SIG-M5 treated with dmso at 0.1 percent for 504 hours (cell line): ENCODE results near the gene RPH3AL.
A peak's percentile ranks its signal among the peaks of the same experiment; 100 is the strongest.

ENCODE experiments used
- DNase-seq: peaks from one replicate; lab custom pipeline; 2025; ENCODE audit not compliant: unreplicated experiment; lab: John Stamatoyannopoulos, UW

RPH3AL gene

GRCh38 chr17:303168-303567 lies 49.4 kb downstream of the RPH3AL start:
- no peak for DNase-seq

DNA sequence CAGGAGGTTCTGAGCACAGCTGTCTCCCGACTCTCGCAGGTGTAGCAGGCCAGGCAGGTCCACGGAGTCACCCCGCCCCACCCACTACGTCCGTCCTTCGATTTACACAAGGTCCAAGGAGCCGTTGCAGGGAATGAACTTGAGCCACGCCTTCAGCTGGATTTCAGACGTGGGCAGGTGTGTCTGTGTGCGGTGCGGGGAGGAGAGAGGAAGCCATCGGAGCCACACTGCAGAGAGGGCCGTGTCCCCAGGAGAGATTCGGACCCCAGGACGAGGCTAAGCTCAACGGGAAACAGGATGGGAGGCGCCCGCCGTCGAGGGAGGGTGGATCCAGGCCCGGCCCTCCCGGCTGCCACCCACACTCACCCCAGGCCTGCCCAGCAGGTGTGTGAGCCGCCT lies 50.3 kb downstream of the RPH3AL start:
- no peak for DNase-seq

DNA sequence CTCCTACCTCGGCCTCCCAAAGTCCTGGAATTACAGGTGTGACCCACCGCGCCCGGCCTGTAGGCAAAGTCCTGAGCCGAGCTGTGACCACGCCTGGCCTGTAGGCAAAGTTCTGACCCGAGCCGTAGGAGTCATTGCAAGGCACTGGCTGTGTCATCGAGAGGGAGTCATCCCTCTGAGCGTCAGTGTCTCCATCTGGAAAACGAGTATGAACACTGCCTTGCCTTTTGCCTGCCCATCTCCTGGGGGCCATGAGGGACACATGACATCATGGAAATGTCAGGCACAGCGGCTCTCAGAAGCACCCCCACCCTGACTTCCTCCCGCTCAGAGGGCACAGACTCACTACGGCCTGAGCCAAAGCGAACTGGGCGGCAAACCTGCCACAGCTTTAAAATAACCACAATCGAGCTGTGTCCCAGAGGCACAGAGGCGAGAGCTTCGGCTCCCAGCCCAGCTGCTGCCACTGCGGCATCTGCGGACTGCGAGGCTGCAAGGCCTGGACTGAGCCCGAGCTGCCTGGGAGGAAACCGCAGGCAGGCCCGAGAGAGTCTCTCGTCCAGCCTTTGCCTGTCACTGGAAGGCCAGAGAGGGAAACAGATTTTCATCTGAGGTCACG lies 50.8 kb downstream of the RPH3AL start:
- DNase-seq = no peak

GRCh38 chr17:300881-301280 lies 51.7 kb downstream of the RPH3AL start:
- DNase-seq = no peak

DNA sequence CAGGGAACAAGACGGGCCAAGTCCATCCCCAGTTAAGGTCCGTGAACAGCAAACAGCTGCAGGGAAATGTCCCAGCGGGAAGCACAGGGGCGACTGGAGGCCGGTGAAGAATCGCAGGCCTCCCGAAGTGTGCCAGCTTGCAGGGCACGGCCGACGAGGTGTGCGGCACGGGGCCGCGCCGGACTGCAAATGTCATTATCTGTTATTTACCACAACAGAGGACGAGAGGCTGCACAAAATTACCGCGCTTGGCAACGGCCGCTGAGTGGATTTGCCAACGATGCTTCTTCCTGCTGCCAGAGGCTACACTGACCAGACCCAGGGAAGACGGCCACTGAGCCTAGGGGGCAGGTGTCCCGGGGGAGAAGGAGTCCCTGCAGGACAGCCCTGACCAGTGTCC lies 53.1 kb downstream of the RPH3AL start:
- DNase-seq = no peak

GRCh38 chr17:298791-299450 lies 53.7 kb downstream of the RPH3AL start:
- DNase-seq = no peak

- no peak for DNase-seq
Measured at GRCh38 chr17:297758-298157, 54.8 kb downstream of the RPH3AL start.

DNA sequence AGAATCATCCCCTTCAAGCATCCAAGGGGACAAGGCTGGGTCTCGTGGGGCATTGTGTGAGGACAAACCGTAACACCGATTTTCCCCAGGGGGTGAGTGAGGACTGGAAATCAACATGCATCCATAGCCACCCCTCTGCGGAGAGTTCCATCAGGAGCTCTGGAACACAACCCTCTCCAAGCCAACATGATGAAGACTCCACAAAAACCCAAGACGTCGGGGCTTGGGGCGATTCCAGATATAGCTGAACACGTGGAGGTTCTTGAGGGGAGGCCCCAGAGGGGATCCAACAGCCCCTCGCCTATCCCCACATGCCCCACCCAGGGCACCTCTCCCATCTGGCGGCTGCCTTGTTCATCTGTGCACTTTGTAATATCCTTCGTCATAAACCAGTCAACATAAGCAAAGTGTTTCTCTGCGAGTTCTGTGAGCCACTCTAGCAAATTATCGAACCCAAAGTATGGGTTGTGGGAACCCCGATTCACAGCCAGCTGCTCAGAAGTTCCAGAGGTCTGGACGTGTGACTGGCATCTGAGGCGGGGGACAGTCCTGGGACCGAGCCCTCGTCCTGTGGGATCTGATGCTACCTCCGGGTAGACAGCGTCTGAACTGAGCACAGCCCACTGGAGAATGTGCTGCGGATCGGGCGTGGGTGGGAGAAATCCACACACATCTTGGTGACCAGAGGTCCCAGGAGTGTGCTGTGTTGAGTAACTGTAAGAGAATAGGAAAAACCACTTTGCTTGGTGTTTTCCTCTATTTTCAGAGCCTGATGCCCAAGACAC lies 55.5 kb downstream of the RPH3AL start:
- no peak for DNase-seq

DNA sequence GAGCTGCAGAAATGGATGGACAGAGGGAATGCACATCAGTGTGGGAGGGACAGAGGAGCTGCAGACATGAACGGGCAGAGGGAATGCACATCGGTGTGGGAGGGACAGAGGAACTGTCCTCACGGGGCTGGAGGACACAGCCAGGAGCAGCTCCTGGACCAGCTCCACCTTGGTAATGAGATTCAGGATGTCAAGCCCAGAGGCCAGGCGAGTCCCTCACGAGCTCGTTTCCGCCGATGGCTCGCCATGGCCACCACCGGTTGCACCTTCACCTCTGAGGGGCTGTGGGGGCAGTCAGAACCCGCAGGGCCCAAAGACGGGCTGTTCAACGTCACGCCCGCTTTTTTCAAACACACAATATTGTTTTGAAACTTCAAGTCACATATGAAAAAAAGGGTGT lies 56.2 kb downstream of the RPH3AL start:
- no peak for DNase-seq

- DNase-seq = no peak
Measured at GRCh38 chr17:292531-293382, 59.9 kb downstream of the RPH3AL start.

DNA sequence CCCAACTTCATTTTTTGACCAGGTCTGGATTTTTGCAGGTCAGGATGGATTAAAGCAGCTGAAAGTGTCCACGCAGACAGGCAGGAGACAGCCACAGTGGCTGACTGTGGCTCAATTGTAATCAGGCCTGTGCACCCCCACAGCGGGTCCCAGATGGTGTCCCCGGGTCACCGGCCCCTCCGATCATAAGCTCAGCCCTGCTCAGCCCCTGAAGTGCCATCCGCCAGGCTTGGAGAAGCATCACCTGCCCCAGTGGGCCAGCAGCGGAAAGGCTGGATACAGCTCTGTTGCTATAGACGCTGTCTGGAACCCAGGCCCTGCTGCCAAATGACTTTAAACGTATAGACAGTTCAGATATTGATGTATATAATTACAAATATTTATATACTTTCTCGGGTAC lies 60.6 kb downstream of the RPH3AL start:
- no peak for DNase-seq

GRCh38 chr17:291587-291986 lies 61.0 kb downstream of the RPH3AL start:
- peak; percentile 73 for DNase-seq

DNA sequence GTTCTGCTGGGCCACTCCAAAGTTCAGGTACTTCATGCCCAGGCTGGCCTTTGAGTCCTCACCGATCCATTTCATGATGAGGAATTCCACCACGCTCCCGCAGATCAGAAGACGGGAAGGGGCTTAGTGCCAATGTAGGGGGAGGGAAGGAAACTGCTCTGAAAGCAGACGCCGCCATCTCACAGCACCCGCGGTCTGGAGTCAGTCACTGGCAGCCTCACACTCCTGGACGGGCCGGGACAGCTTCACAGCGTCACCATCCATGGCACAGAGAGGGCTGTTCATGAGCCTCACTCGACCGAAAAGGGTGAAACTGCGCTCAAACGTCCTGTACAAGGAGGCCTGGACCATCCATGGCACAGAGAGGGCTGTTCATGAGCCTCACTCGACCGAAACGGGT lies 62.0 kb downstream of the RPH3AL start:
- DNase-seq = no peak

DNA sequence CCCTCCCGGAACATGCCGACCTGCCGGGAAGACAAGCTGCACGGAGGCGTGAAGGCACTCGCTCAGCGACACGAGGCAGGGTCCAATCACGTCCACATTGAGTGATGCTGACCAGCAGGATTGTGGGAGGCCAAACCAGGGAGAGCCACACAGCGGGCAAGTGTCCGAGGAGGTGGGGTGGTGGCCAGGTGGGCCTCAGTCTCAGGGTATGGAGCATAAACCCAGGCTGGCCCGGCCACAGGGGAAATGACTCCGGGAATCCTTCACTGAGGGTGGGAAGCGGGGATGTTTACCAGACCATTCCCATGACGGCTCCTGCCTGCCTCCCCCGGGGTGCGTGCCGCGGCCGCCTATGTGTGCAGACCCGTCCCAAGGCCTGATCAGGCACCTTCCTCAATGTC lies 62.5 kb downstream of the RPH3AL start:
- no peak for DNase-seq

DNA sequence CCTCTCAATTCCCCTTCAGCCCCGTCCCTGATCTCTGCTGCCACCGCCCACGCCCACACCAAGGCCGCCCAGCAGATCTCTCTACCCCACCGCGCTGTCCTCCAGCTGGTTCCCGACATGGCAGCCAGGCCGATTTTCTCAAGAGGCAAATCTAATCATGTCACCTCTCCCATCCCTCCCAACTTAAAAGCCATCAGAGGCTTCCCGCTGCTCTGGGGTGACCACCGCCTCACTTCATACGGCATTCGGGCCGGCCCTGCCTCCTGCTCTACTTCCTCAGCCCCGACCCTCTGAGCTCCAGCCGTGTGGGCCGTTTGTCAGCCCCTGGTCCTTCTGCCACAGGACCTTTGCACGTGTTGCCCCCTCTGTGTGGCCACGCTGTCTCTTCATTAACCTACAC lies 63.2 kb downstream of the RPH3AL start:
- DNase-seq = no peak

DNA sequence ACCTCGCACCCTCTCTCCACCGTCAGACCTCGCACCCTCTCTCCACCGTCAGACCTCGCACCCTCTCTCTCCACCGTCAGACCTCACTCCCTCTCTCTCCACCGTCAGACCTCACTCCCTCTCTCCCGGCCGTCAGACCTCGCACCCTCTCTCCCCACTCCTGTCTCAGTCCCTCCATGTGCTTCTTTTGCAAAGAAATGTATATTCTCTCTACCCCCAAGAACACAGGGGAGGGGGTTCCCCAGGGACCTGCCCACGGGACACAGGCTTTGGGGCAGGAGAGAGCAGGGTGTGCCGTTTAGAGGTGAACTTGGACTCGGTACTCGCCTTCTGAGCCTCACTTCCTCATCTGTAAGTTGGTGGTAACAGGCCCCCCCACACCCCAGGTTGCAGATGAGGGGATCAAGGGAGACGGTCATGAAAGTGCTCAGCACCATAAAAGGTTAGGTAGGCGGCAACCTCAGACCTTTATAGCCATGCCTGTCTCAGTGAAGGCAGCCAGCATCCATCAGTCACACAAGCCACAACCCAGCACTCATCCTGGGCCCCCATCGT lies 63.7 kb downstream of the RPH3AL start:
- no peak for DNase-seq

DNA sequence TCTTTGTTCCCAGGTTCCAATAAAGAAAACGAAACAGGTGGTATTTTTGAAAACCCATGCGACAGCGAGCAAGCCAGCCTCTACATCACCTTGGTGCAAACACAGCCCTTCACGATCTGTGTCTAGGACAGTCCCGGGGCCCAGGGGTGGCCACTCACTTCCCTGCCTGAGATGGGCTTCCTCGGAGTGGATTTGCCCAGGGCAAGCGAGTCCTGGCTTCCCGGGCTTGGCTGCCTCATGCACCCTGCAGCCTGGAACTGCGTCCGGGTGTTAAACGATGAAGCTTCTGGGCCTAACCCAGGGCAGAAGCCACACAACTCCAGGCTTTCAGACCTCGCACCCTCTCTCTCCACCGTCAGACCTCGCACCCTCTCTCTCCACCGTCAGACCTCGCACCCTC lies 66.0 kb downstream of the RPH3AL start:
- no peak for DNase-seq

- no peak for DNase-seq
Measured at GRCh38 chr17:285751-286422, 66.7 kb downstream of the RPH3AL start.

DNA sequence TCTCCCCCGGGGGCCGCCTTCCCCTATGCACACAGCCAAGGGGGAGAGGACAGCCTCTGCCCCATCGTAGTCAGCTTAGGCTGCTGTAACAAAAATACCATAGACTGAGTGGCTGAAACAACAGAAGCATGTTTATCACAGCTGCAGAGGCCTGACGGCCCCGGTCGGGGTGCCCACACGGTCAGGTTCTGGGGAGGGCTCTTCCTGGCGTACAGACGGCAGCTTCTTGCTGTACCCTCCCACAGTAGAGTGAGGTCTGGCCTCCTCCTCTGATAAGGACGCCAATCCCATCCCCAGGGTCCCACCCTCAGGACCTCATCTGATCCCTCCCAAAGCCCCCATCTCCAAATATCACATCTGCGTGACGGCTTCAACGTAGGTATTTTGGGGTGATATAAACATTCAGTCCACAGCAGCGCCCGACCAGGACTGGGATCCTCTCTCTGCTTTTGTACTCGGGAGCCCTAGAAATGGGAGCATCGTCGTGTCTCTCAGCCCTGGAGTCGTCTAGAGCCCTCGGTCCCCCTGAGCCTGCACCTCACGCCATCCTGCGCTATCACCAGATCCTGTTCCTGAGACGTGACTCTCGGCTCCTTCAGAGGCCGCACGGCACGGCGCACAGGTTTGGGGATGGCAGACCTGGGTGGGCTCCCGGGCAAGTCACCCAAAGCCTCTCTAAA lies 67.8 kb downstream of the RPH3AL start:
- no peak for DNase-seq
